Ishikawa (cell line): ENCODE data around the gene PER1.

Experiments used
- CEBPB ChIP-seq: IDR thresholded peaks from 2 replicates; pipeline ENCODE4 v1.6.1; 2012
- EGR1 ChIP-seq: IDR thresholded peaks from 2 replicates; pipeline ENCODE4 v1.6.1; 2012
- RAD21 ChIP-seq: IDR thresholded peaks from 2 replicates; pipeline ENCODE4 v1.6.1; 2012; ENCODE audit warnings: low read depth
- REST ChIP-seq: IDR thresholded peaks from 2 replicates; pipeline ENCODE4 v1.6.1; 2012; ENCODE audit warnings: low read depth, mild to moderate bottlenecking
- TF ChIP-seq, protein P1 (sequence below): IDR thresholded peaks from 2 replicates; pipeline ENCODE4 v1.6.1; 2012

DNA sequence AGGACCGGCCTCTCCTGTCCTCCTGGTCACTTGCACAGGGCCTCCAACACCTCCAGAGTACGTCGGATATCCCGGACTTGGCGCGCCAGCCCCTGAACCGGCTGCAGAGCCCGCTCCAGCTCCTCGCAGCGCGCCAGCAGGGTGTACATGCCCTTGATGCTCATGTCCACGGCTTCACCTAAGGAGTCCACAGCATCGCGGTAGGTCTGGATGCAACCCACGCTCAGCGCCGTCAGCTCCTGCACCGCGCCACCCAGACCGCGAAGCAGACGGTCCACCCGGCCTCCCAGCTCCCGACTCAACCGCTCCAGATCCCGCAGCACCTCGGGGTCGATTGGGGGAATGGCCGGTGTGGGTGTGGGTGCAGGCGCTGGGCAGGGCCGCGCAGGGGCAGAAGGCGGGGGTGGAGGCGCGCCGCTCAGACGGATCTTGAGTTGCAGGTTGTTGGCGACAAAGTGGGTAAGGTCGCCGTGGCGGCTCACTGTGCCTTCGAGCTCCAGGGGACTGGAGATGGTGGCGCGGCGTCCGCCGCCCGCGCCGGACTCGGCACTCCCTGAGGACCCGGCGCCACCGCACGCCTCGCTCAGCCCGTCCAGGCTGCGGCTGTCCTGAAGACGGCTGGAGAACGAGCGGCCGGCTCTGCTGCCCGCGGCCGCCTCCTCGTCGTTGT is 37.0 kb upstream of the PER1 start:
- TF ChIP-seq RAD21 (no peak), CEBPB (no peak), REST (no peak), EGR1 (peak; percentile 6; the same call in 1 of the 2 replicates)
- TF ChIP-seq, protein P1, sequence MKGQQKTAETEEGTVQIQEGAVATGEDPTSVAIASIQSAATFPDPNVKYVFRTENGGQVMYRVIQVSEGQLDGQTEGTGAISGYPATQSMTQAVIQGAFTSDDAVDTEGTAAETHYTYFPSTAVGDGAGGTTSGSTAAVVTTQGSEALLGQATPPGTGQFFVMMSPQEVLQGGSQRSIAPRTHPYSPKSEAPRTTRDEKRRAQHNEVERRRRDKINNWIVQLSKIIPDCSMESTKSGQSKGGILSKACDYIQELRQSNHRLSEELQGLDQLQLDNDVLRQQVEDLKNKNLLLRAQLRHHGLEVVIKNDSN, result no peak
